ENCODE data around the gene ANTXR1. TPM values are rescaled to one million over a fixed set of nuclear protein-coding genes. Genes with fewer than 3 reads are reported as not detected.
A peak's percentile ranks its signal among the peaks of the same experiment; 100 is the strongest.

ANTXR1 gene
- total RNA-seq, 2 experiments from 2014 or later, result not detected

GRCh38 chr2:69023236-69023635, 10.3 kb downstream of the ANTXR1 start:
- CTCF ChIA-PET, result interaction anchor here (1.8 kb wide), 1 partner anchor 80 kb away, joined by 5 read pairs; no protein-coding TSS in a partner anchor
- Mint-ChIP-seq H3K36me3 (no peaks in the 10 kb centered on the region), H3K9me3 (no peaks in the 10 kb centered on the region), H3K27me3 (peaks cover 42% of the 10 kb centered on the region), H3K27ac (no peak overlapping the region), H3K4me3 (no peak overlapping the region), H3K4me1 (ENCODE audit: low read depth) (no peaks in the 10 kb centered on the region)
- POLR2A ChIA-PET, result no interaction called here
- DNase-seq, result no peak
- intact Hi-C loops (cut with micrococcal nuclease), result no loop called here

- ChIA-PET POLR2A (no interaction called here), CTCF (interaction anchor here (0.8 to 3.4 kb wide), 4 partner anchors 278 to 350 kb away, joined by 3 to 23 read pairs (median 3); no protein-coding TSS in a partner anchor)
- no peaks in the 10 kb centered on the region for H3K36me3 Mint-ChIP-seq
- no peaks in the 10 kb centered on the region for H3K4me1 Mint-ChIP-seq (ENCODE audit: low read depth)
- peak; percentile 38 for DNase-seq
- peaks cover 28% of the 10 kb centered on the region for H3K27me3 Mint-ChIP-seq
- no peak overlapping the region for H3K4me3 Mint-ChIP-seq
- H3K9me3 Mint-ChIP-seq, result no peaks in the 10 kb centered on the region
- intact Hi-C loops (cut with micrococcal nuclease), result loop anchor here (1.0 kb wide), 1 partner anchor 281 kb away; no protein-coding TSS in a partner anchor
- no peak overlapping the region for H3K27ac Mint-ChIP-seq
These were observed 13.0 kb downstream of the ANTXR1 start for GRCh38 chr2:69026026-69026425.

- no peak overlapping the region for H3K4me3 Mint-ChIP-seq
- H3K4me1 Mint-ChIP-seq (ENCODE audit: low read depth), result no peaks in the 10 kb centered on the region
- intact Hi-C loops (cut with micrococcal nuclease), result loop anchor here (1.0 kb wide), 1 partner anchor 280 kb away; no protein-coding TSS in a partner anchor
- no peaks in the 10 kb centered on the region for H3K9me3 Mint-ChIP-seq
- POLR2A ChIA-PET, result no interaction called here
- CTCF ChIA-PET, result interaction anchor here (0.6 to 3.4 kb wide), 5 partner anchors 278 to 1938 kb away, joined by 3 to 23 read pairs (median 3); no protein-coding TSS in a partner anchor
- no peak overlapping the region for H3K27ac Mint-ChIP-seq
- no peaks in the 10 kb centered on the region for H3K36me3 Mint-ChIP-seq
- peaks cover 24% of the 10 kb centered on the region for H3K27me3 Mint-ChIP-seq
- no peak for DNase-seq
These were observed 13.9 kb downstream of the ANTXR1 start for GRCh38 chr2:69026691-69027459.

DNA sequence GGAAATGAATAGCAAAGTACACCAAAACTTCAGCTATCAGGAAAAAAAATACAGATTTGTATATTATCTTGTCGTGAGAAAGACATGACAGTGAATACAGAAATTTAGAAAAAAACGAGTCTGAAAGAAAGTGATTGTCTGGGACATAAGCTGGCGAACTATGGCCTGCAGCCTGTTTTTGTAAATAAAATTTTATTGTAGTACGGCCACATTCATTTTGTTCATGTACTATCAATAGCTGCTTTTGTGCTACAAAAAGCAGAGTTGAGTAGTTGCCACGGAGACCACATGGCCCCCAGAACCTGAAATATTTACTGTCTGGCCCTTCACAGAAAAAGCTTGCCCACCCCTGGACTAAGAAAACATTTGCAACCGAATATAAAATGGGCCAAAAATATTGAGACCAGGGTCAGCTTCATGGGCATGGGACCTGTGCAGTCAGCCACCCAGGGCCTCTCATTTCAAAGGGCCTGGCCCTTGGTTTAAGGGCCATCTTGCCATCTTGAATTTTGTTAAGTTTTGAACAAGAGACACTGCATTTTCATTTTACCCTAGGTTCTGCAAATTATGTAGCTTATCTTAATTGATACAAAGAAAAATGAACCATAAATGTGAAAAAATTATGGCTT, 17.9 kb downstream of the ANTXR1 start:
- Mint-ChIP-seq H3K9me3 (no peaks in the 10 kb centered on the region), H3K27me3 (peaks cover 33% of the 10 kb centered on the region), H3K27ac (no peak overlapping the region), H3K4me1 (ENCODE audit: low read depth) (no peaks in the 10 kb centered on the region), H3K36me3 (no peaks in the 10 kb centered on the region), H3K4me3 (no peak overlapping the region)
- ChIA-PET POLR2A (no interaction called here), CTCF (no interaction called here)
- intact Hi-C loops (cut with micrococcal nuclease), result no loop called here
- DNase-seq, result no peak

- H3K4me1 Mint-ChIP-seq (ENCODE audit: low read depth), result no peaks in the 10 kb centered on the region
- H3K9me3 Mint-ChIP-seq, result no peaks in the 10 kb centered on the region
- intact Hi-C loops (cut with micrococcal nuclease), result no loop called here
- peaks cover 27% of the 10 kb centered on the region for H3K27me3 Mint-ChIP-seq
- ChIA-PET POLR2A (no interaction called here), CTCF (no interaction called here)
- H3K36me3 Mint-ChIP-seq, result no peaks in the 10 kb centered on the region
- H3K4me3 Mint-ChIP-seq, result no peak overlapping the region
- H3K27ac Mint-ChIP-seq, result no peak overlapping the region
- DNase-seq, result no peak
These were observed 18.5 kb downstream of the ANTXR1 start for GRCh38 chr2:69031466-69031865.

- ChIA-PET POLR2A (no interaction called here), CTCF (no interaction called here)
- no peak for DNase-seq
These were observed 19.4 kb downstream of the ANTXR1 start for GRCh38 chr2:69032336-69032735.

GRCh38 chr2:69033461-69034095, 20.6 kb downstream of the ANTXR1 start:
- Mint-ChIP-seq H3K36me3 (no peaks in the 10 kb centered on the region), H3K4me1 (ENCODE audit: low read depth) (no peaks in the 10 kb centered on the region), H3K27ac (no peak overlapping the region), H3K9me3 (no peaks in the 10 kb centered on the region), H3K4me3 (no peak overlapping the region), H3K27me3 (peaks cover 18% of the 10 kb centered on the region)
- CTCF ChIA-PET, result no interaction called here
- no peak for DNase-seq
- POLR2A ChIA-PET, result no interaction called here
- intact Hi-C loops (cut with micrococcal nuclease), result no loop called here

More at GRCh38 chr2:69032336-69032735, 19.4 kb downstream of the ANTXR1 start:
- H3K4me1 Mint-ChIP-seq (ENCODE audit: low read depth), result no peaks in the 10 kb centered on the region
- no peaks in the 10 kb centered on the region for H3K36me3 Mint-ChIP-seq
- no peak overlapping the region for H3K4me3 Mint-ChIP-seq
- no peak overlapping the region for H3K27ac Mint-ChIP-seq
- H3K27me3 Mint-ChIP-seq, result peaks cover 19% of the 10 kb centered on the region
- intact Hi-C loops (cut with micrococcal nuclease), result no loop called here
- no peaks in the 10 kb centered on the region for H3K9me3 Mint-ChIP-seq

- ChIA-PET CTCF (no interaction called here), POLR2A (no interaction called here)
- DNase-seq, result no peak
- peaks cover 17% of the 10 kb centered on the region for H3K27me3 Mint-ChIP-seq
- H3K9me3 Mint-ChIP-seq, result no peaks in the 10 kb centered on the region
- intact Hi-C loops (cut with micrococcal nuclease), result no loop called here
- H3K4me3 Mint-ChIP-seq, result no peak overlapping the region
- no peaks in the 10 kb centered on the region for H3K4me1 Mint-ChIP-seq (ENCODE audit: low read depth)
- H3K36me3 Mint-ChIP-seq, result no peaks in the 10 kb centered on the region
- H3K27ac Mint-ChIP-seq, result no peak overlapping the region
These were observed 21.1 kb downstream of the ANTXR1 start for GRCh38 chr2:69034122-69034521.

- no peak overlapping the region for H3K27ac Mint-ChIP-seq
- peaks cover 17% of the 10 kb centered on the region for H3K27me3 Mint-ChIP-seq
- H3K4me1 Mint-ChIP-seq (ENCODE audit: low read depth), result no peaks in the 10 kb centered on the region
- POLR2A ChIA-PET, result no interaction called here
- intact Hi-C loops (cut with micrococcal nuclease), result no loop called here
- H3K9me3 Mint-ChIP-seq, result no peaks in the 10 kb centered on the region
- no peak for DNase-seq
- no peak overlapping the region for H3K4me3 Mint-ChIP-seq
- CTCF ChIA-PET, result no interaction called here
- no peaks in the 10 kb centered on the region for H3K36me3 Mint-ChIP-seq
These were observed 21.9 kb downstream of the ANTXR1 start for GRCh38 chr2:69034845-69035244.

GRCh38 chr2:69036926-69037325, 23.9 kb downstream of the ANTXR1 start:
- intact Hi-C loops (cut with micrococcal nuclease), result no loop called here
- ChIA-PET CTCF (no interaction called here), POLR2A (no interaction called here)
- no peaks in the 10 kb centered on the region for H3K4me1 Mint-ChIP-seq (ENCODE audit: low read depth)
- no peaks in the 10 kb centered on the region for H3K9me3 Mint-ChIP-seq
- no peaks in the 10 kb centered on the region for H3K36me3 Mint-ChIP-seq
- no peak overlapping the region for H3K4me3 Mint-ChIP-seq
- H3K27ac Mint-ChIP-seq, result no peak overlapping the region
- H3K27me3 Mint-ChIP-seq, result peaks cover 24% of the 10 kb centered on the region
- DNase-seq, result no peak

DNA sequence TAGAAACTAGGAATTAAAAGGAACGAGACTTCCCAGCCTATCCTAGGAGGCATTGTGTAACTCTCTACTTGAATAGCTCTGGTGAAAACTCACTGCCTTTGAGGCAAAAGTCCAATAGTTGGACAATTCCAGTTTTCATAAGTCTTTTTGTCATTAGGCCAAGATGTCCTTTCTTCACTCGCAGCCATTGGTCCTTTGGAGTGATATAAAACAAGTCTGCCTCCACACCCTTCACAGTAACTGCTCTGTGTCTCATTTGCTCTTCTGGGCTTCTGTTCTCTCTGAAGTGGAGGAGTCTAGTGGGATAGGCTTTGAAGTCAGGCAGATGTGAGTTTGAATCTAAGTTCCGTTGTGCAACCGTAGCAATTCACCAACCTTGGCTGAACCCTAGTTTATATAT, 28.2 kb downstream of the ANTXR1 start:
- Mint-ChIP-seq H3K36me3 (no peaks in the 10 kb centered on the region), H3K9me3 (no peaks in the 10 kb centered on the region), H3K27ac (no peak overlapping the region), H3K4me1 (ENCODE audit: low read depth) (no peaks in the 10 kb centered on the region), H3K27me3 (peaks cover 37% of the 10 kb centered on the region), H3K4me3 (no peak overlapping the region)
- CTCF ChIA-PET, result no interaction called here
- no peak for DNase-seq
- intact Hi-C loops (cut with micrococcal nuclease), result no loop called here
- POLR2A ChIA-PET, result interaction anchor here (0.5 kb wide), 1 partner anchor 109 kb away, joined by 3 read pairs; no protein-coding TSS in a partner anchor

GRCh38 chr2:69043736-69044400, 30.9 kb downstream of the ANTXR1 start:
- peaks cover 50% of the 10 kb centered on the region for H3K27me3 Mint-ChIP-seq
- CTCF ChIA-PET, result no interaction called here
- intact Hi-C loops (cut with micrococcal nuclease), result no loop called here

More at GRCh38 chr2:69043736-69044400, 30.9 kb downstream of the ANTXR1 start:
- POLR2A ChIA-PET, result no interaction called here
- Mint-ChIP-seq H3K27ac (no peak overlapping the region), H3K4me3 (no peak overlapping the region), H3K4me1 (ENCODE audit: low read depth) (no peaks in the 10 kb centered on the region), H3K9me3 (no peaks in the 10 kb centered on the region), H3K36me3 (no peaks in the 10 kb centered on the region)
- DNase-seq, result no peak

Data from activated CD4-positive, alpha-beta memory T cell treated with anti-CD3 and anti-CD28 coated beads for 36 hours (primary cell).